ENCODE results near the gene GULP1. TPM values are rescaled to one million over a fixed set of nuclear protein-coding genes. Genes with fewer than 3 reads are reported as not detected.

GULP1 gene
- total RNA-seq, 4 donors from 2014 or later = 27.1 to 49.0 (median 36.8) TPM

- Histone ChIP-seq H3K4me1 (peaks cover 1 to 20% (median 16%) of the 10 kb centered on the region in 4 donors), H3K27ac (replicated peaks in 1 of 4) (no peak overlapping the region), H3K4me3 (no peak overlapping the region), H3K9me3 (no peaks in the 10 kb centered on the region), H3K36me3 (no peaks in the 10 kb centered on the region), H3K27me3 (no peaks in the 10 kb centered on the region)
- TF ChIP-seq EP300 (IDR thresholded peaks at IDR 0.05) = no peak
- TF ChIP-seq, protein P1, sequence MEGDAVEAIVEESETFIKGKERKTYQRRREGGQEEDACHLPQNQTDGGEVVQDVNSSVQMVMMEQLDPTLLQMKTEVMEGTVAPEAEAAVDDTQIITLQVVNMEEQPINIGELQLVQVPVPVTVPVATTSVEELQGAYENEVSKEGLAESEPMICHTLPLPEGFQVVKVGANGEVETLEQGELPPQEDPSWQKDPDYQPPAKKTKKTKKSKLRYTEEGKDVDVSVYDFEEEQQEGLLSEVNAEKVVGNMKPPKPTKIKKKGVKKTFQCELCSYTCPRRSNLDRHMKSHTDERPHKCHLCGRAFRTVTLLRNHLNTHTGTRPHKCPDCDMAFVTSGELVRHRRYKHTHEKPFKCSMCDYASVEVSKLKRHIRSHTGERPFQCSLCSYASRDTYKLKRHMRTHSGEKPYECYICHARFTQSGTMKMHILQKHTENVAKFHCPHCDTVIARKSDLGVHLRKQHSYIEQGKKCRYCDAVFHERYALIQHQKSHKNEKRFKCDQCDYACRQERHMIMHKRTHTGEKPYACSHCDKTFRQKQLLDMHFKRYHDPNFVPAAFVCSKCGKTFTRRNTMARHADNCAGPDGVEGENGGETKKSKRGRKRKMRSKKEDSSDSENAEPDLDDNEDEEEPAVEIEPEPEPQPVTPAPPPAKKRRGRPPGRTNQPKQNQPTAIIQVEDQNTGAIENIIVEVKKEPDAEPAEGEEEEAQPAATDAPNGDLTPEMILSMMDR (IDR thresholded peaks at IDR 0.05) = no peak
- no peak for TF ChIP-seq POLR2A (IDR thresholded peaks at IDR 0.05; ENCODE audit: low read depth)
- TF ChIP-seq POLR2AphosphoS5 (IDR thresholded peaks at IDR 0.05) = no peak
- DNase-seq (ENCODE audit: extremely low spot score) = no peak
- intact Hi-C loops (cut with DNase I) = no loop called here
- WGBS = 88% methylated on average over 4 of the region's 4 CpGs
Observed at GRCh38 chr2:188309364-188309763, 17.7 kb downstream of the GULP1 start.

- intact Hi-C loops (cut with DNase I) = no loop called here
- Histone ChIP-seq H3K9me3 (peaks cover 0 to 5% (median 0%) of the 10 kb centered on the region in 4 donors), H3K4me1 (no peaks in the 10 kb centered on the region), H3K4me3 (no peak overlapping the region), H3K36me3 (no peaks in the 10 kb centered on the region), H3K27ac (replicated peaks in 1 of 4) (no peak overlapping the region), H3K27me3 (no peaks in the 10 kb centered on the region)
- TF ChIP-seq, protein P1 (IDR thresholded peaks at IDR 0.05) = no peak
- TF ChIP-seq POLR2A (IDR thresholded peaks at IDR 0.05; ENCODE audit: low read depth) = no peak
- TF ChIP-seq EP300 (IDR thresholded peaks at IDR 0.05) = no peak
- no peak for TF ChIP-seq POLR2AphosphoS5 (IDR thresholded peaks at IDR 0.05)
- WGBS = 82% methylated on average over 6 of the region's 6 CpGs
- DNase-seq (ENCODE audit: extremely low spot score) = no peak
Observed at GRCh38 chr2:188314314-188315054, 22.8 kb downstream of the GULP1 start.

DNA sequence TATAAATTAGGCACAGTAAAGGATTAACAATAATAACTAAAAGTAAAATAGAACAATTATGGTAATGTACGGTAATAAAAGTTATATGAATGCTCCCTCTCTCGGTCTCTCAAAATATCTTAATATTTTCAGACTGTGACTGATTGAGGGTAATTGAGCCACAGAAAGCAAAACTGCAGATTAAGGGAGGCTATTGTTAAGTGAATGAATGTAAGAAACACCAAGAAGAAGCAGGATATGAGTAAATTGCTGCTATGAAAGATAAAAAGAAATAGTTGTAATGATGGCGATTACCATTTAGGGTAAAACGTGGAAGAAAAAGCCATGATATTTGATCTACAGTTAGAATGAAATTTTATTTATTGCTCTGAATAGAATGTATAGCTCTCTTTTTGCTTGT, 24.1 kb downstream of the GULP1 start:
- DNase-seq (ENCODE audit: extremely low spot score) = no peak
- no peak overlapping the region for H3K4me3 ChIP-seq
- intact Hi-C loops (cut with DNase I) = no loop called here
- TF ChIP-seq POLR2AphosphoS5 (IDR thresholded peaks at IDR 0.05) = no peak
- no peak for TF ChIP-seq EP300 (IDR thresholded peaks at IDR 0.05)
- no peak for TF ChIP-seq POLR2A (IDR thresholded peaks at IDR 0.05; ENCODE audit: low read depth)
- TF ChIP-seq, protein P1 (IDR thresholded peaks at IDR 0.05) = no peak
- no peak overlapping the region for H3K27ac ChIP-seq (replicated peaks in 1 of 4)
- H3K4me1 ChIP-seq = no peaks in the 10 kb centered on the region
- WGBS = 92% methylated on average over 4 of the region's 4 CpGs
- peaks cover 0 to 5% (median 0%) of the 10 kb centered on the region in 4 donors for H3K9me3 ChIP-seq
- H3K27me3 ChIP-seq = no peaks in the 10 kb centered on the region
- H3K36me3 ChIP-seq = no peaks in the 10 kb centered on the region

DNA sequence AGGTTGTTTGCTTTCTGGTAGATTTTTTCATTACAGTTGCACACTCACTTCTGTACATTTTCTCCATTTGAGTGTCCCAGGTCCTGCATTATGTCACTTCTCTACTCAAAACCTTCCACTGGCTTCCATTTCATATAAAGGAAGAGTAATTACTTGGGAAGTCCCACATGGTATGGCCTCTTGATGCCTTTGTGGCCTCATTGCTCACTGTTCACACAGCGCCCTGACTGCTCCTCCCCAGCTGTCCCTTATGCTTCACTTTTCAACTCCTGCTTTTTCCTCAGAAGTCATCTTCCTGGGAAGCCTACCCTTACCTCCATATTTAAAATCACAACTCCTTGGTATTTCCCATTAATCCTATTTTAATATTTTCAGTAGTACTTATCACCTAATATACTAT, 24.7 kb downstream of the GULP1 start:
- no peak for DNase-seq (ENCODE audit: extremely low spot score)
- Histone ChIP-seq H3K4me3 (no peak overlapping the region), H3K36me3 (no peaks in the 10 kb centered on the region), H3K27me3 (no peaks in the 10 kb centered on the region), H3K4me1 (no peaks in the 10 kb centered on the region), H3K9me3 (peaks cover 0 to 5% (median 0%) of the 10 kb centered on the region in 4 donors), H3K27ac (replicated peaks in 1 of 4) (no peak overlapping the region)
- TF ChIP-seq POLR2A (IDR thresholded peaks at IDR 0.05; ENCODE audit: low read depth) (no peak), POLR2AphosphoS5 (IDR thresholded peaks at IDR 0.05) (no peak), EP300 (IDR thresholded peaks at IDR 0.05) (no peak)
- TF ChIP-seq, protein P1 (IDR thresholded peaks at IDR 0.05) = no peak
- 96% methylated on average over 1 of the region's 1 CpG for WGBS
- intact Hi-C loops (cut with DNase I) = no loop called here
